GM04504 (cell line): ENCODE results near the gene CFAP99.
A peak's percentile ranks its signal among the peaks of the same experiment; 100 is the strongest.
"Not testable (repeated sequence)": the region's sequence is repeated elsewhere in the genome, so short reads cannot be mapped to it uniquely, and the experiment has no call there.

Experiments used
- DNase-seq: peaks from one replicate; pipeline ENCODE4 v3.0.0-alpha.2; 2012; ENCODE audit warnings: low read depth

Gene CFAP99

GRCh38 chr4:2429945-2430757, 11.4 kb downstream of the CFAP99 start:
- not testable (repeated sequence) for DNase-seq

GRCh38 chr4:2432004-2432403, 13.2 kb downstream of the CFAP99 start:
- no peak for DNase-seq

- no peak for DNase-seq
Measured at GRCh38 chr4:2432991-2433530, 14.3 kb downstream of the CFAP99 start.

- DNase-seq, result no peak
Measured at GRCh38 chr4:2433609-2434350, 15.0 kb downstream of the CFAP99 start.

GRCh38 chr4:2434420-2434819, 15.7 kb downstream of the CFAP99 start:
- no peak for DNase-seq

DNA sequence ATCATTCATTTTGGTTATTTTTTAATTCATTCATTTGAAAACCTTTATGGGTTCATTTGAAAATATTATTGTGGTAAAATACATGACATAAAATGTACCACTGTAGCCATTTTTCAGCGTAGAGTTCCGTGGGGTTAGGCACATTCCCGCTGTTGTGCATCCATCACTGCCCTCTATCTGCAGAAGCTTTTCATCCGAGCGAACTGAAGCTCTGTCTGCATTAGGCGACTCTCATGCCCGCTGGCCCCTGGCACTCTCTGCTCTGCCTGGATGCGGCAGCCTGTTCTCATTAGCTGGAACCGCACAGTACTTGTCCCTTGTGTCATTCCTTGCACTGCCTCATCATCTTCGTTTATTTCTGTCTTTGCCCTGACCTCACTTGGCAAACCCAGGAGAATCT, 17.5 kb downstream of the CFAP99 start:
- DNase-seq, result peak; percentile 19

GRCh38 chr4:2436761-2437474, 18.2 kb downstream of the CFAP99 start:
- DNase-seq, result no peak

DNA sequence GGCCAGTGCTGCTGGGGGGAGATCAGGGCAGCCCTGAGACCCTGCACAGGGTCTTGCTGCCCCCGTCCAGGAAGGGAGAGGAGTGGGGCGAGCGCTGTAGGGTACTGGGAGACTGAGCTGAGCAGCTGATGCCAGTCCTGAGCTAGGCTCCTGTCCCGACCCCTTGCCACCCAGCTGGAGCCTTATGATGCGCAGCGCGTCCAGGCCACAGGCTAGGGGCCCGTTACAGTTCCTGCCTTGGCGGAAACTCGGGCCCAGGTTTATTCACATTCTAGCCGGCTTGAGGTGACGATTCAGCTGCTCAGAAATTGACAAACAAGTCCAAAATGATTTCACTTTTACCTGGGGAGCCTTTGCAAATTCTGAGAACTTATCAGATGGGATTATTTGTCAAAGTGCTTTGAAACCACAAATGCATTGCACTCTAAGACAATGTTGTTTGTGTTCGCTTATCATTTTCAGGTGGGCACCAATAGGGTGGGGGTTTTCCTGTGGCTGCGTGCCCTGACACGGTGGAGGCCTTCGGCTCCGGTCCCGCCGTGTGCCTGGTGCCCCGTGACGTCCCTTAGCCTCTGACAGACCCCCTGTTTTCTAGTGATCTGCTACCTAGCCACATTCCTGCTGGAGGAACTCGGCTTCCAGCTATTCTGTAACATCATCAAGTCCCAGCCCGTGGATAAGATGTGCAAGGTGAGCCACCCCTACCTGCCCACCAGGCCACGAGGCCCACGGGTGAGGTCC, 18.9 kb downstream of the CFAP99 start:
- no peak for DNase-seq

GRCh38 chr4:2438822-2439718, 20.3 kb downstream of the CFAP99 start:
- no peak for DNase-seq

GRCh38 chr4:2441393-2442174, 22.8 kb downstream of the CFAP99 start:
- DNase-seq, result no peak

GRCh38 chr4:2442175-2442993, 23.6 kb downstream of the CFAP99 start:
- no peak for DNase-seq

DNA sequence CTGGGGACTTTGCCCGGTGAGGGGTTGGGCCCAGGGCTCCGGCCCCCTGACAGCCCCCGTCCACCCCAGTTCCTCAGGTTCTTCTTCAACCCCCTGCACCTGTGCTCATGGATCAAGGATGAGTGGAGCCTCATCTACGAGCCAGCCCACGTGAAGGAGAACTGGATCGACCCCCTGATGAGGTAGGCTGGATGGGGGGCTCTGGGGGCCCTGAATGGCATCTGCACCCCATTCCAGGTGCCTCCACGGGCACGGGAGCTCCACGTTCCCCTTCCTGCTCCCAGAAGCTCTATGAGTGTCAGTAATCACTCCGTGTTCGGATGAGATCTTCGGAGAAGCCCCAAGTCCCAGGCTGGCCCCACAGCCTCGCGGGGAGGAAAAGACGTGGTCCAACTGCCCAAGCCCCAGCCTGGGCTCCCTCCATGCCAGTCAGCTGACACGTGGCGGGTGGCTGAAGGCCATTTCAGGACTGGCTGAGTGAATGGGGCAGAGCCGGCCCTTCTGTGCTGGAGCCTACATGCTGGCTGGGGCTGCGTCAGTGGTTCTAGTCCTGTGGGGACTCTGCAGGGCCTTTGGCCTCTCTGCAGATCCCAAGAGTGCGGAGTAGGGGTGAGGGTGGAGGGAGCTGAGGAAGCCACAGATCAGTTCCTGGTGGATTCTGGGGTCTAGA, 24.4 kb downstream of the CFAP99 start:
- no peak for DNase-seq

GRCh38 chr4:2443956-2444740, 25.4 kb downstream of the CFAP99 start:
- DNase-seq, result no peak

GRCh38 chr4:2445130-2445529, 26.4 kb downstream of the CFAP99 start:
- DNase-seq, result no peak

- DNase-seq, result no peak
Measured at GRCh38 chr4:2445571-2445970, 26.8 kb downstream of the CFAP99 start.

- DNase-seq, result no peak
Measured at GRCh38 chr4:2446656-2447564, 28.2 kb downstream of the CFAP99 start.

- DNase-seq, result no peak
Measured at GRCh38 chr4:2448589-2448988, 29.8 kb downstream of the CFAP99 start.
